Endothelial cell of umbilical vein (primary cell): ENCODE measurements around the gene TREML1. TPM values are rescaled to one million over a fixed set of nuclear protein-coding genes. Genes with fewer than 3 reads are reported as not detected.

ENCODE experiments used
- BruUV-seq: library from RNA; stranded (reverse); fragments of 400-500 nt; replicated peaks from 2 replicates; lab custom pipeline; 2021; lab: Mats Ljungman, UMichigan
- CTCF ChIA-PET: fragments of 300-600, 350-600 bp; sonication (Branson Sonifier 250); formaldehyde crosslinking; loops from one replicate; lab custom pipeline; 2021; ENCODE audit warnings: antibody characterized with exemption, inconsistent platforms; lab: Charles Lee
- POLR2A ChIA-PET: fragments of 300-600, 350-600 bp; sonication (Branson Sonifier 250); formaldehyde crosslinking; loops from one replicate; lab custom pipeline; 2021; ENCODE audit warnings: antibody characterized with exemption, inconsistent platforms; lab: Charles Lee
- DNase-seq: peaks from one replicate; pipeline ENCODE4 v3.0.0-alpha.2; 2011; ENCODE audit warnings: low read depth, low spot score
- FAIRE-seq: peaks from 2 replicates; lab custom pipeline; 2011; peaks lifted over from hg19 to GRCh38; lab: Jason Lieb, UNC
- H2AFZ ChIP-seq: 2 replicates; pipeline ENCODE4 v1.6.0; 2012; ENCODE audit warnings: low read depth, low read length, control low read depth, inconsistent platforms
- H3K27ac ChIP-seq: 2 replicates; pipeline ENCODE4 v1.5.1; 2011; ENCODE audit warnings: low read depth, mild to moderate bottlenecking, control low read depth, low read length, moderate library complexity; ENCODE audit not compliant: insufficient read depth
- H3K27me3 ChIP-seq, 2 experiments: 2 replicates each; pipeline versions ENCODE4 v1.6.0 to v1.6.1; 2011; ENCODE audit warnings: low read length in 2 of 2, mixed read lengths in 1 of 2; ENCODE audit not compliant: control insufficient read depth in 2 of 2, insufficient read depth in 2 of 2
- H3K36me3 ChIP-seq, 2 experiments: 2 replicates in 1 of 2; 3 replicates in 1 of 2; pipeline ENCODE4 v1.5.1; 2011; ENCODE audit warnings: low read length in 2 of 2, mild to moderate bottlenecking in 1 of 2, moderate library complexity in 1 of 2; ENCODE audit not compliant: control insufficient read depth in 2 of 2, insufficient read depth in 2 of 2; ENCODE audit errors: extremely low read depth in 1 of 2
- H3K4me1 ChIP-seq: 3 replicates; pipeline ENCODE4 v1.5.1; 2011; ENCODE audit warnings: mild to moderate bottlenecking, low read length; ENCODE audit not compliant: control insufficient read depth, insufficient read depth; ENCODE audit errors: extremely low read depth
- H3K4me2 ChIP-seq: 2 replicates; pipeline ENCODE4 v1.6.1; 2011; ENCODE audit warnings: low read length, control low read depth, mixed read lengths; ENCODE audit not compliant: insufficient read depth
- H3K4me3 ChIP-seq, 3 experiments: fragments of 200-600 bp in 1 of 3; sonication (generic), shearing (Covaris generic) in 1 of 3; replicated peaks in 1 of 3; 2 replicates each; pipeline ENCODE4 v1.5.1; 2011 to 2016; ENCODE audit warnings: control low read depth in 3 of 3, low read length in 3 of 3, mild to moderate bottlenecking in 2 of 3, inconsistent platforms in 1 of 3, low read depth in 1 of 3, moderate library complexity in 1 of 3; ENCODE audit not compliant: insufficient read depth in 1 of 3
- H3K79me2 ChIP-seq: 2 replicates; pipeline ENCODE4 v1.6.0; 2012; ENCODE audit warnings: low read length, inconsistent platforms; ENCODE audit not compliant: control insufficient read depth, insufficient read depth
- H3K9ac ChIP-seq: replicated peaks from 2 replicates; pipeline ENCODE3; 2011; ENCODE audit warnings: low read length, control low read depth; ENCODE audit not compliant: insufficient read depth; ENCODE audit errors: extremely low read depth
- H3K9me1 ChIP-seq: replicated peaks from 3 replicates; pipeline ENCODE4 v1.6.0; 2011; ENCODE audit warnings: mild to moderate bottlenecking, low read length; ENCODE audit not compliant: control insufficient read depth, insufficient read depth; ENCODE audit errors: extremely low read depth
- H3K9me3 ChIP-seq: replicated peaks from 2 replicates; pipeline ENCODE4 v1.5.1; 2012; ENCODE audit warnings: low read length, inconsistent platforms; ENCODE audit not compliant: control insufficient read depth, insufficient read depth
- H4K20me1 ChIP-seq: replicated peaks from 2 replicates; pipeline ENCODE3; 2011; ENCODE audit warnings: mild to moderate bottlenecking, low read length; ENCODE audit not compliant: control insufficient read depth, insufficient read depth; ENCODE audit errors: extremely low read depth
- CTCF ChIP-seq, 2 donors: IDR thresholded peaks; 1 replicate in 1 of 2; 2 replicates in 1 of 2; pipeline ENCODE4 v1.5.1; 2011; ENCODE audit warnings: low read length in 2 of 2, mild to moderate bottlenecking in 2 of 2, moderate library complexity in 2 of 2, control low read depth in 1 of 2, inconsistent platforms in 1 of 2, low read depth in 1 of 2; ENCODE audit not compliant: insufficient read depth in 1 of 2; ENCODE audit errors: extremely low read depth in 1 of 2
- EZH2 ChIP-seq: IDR thresholded peaks from 2 replicates; pipeline ENCODE4 v1.6.1; 2012; ENCODE audit warnings: borderline replicate concordance, low read depth, mild to moderate bottlenecking, moderate library complexity, low read length, inconsistent platforms; ENCODE audit not compliant: severe bottlenecking
- FOS ChIP-seq: IDR thresholded peaks from 2 replicates; pipeline ENCODE4 v1.6.1; 2011; ENCODE audit warnings: mild to moderate bottlenecking, low read length, moderate library complexity, borderline replicate concordance; ENCODE audit not compliant: insufficient read depth
- GATA2 ChIP-seq: IDR thresholded peaks from 2 replicates; pipeline ENCODE4 v1.7.0; 2011; ENCODE audit warnings: low read depth, mild to moderate bottlenecking, moderate library complexity, mixed read lengths, low read length; ENCODE audit not compliant: insufficient read length, insufficient read depth
- JUN ChIP-seq: IDR thresholded peaks from 2 replicates; pipeline ENCODE4 v1.6.1; 2011; ENCODE audit warnings: borderline replicate concordance, low read depth; ENCODE audit not compliant: insufficient read length, insufficient read depth
- MAX ChIP-seq: IDR thresholded peaks from 2 replicates; pipeline ENCODE4 v1.6.1; 2011; ENCODE audit not compliant: insufficient read depth, insufficient read length
- MYC ChIP-seq: IDR thresholded peaks from one replicate; pipeline ENCODE4 v1.6.1; 2011; ENCODE audit warnings: mild to moderate bottlenecking, low read depth, low read length
- POLR2A ChIP-seq: IDR thresholded peaks from 2 replicates; pipeline ENCODE4 v1.6.1; 2012; ENCODE audit warnings: low read depth, mild to moderate bottlenecking, control low read depth, low read length
- POLR2AphosphoS5 ChIP-seq: IDR thresholded peaks from 2 replicates; pipeline ENCODE4 v1.6.1; 2012; ENCODE audit warnings: low read depth, mild to moderate bottlenecking, control low read depth, low read length, moderate library complexity; ENCODE audit not compliant: insufficient read depth
- dilution Hi-C: fragments of 300-500 bp; cut with MboI; formaldehyde crosslinking; loops from one replicate; pipeline ENCODE4 v1.15.0; 2019; ENCODE audit warnings: low sequenced_read_pairs; ENCODE audit not compliant: extremely low pct_ligation_motif_present
- intact Hi-C: fragments of 100-400 bp; cut with micrococcal nuclease; formaldehyde crosslinking; loops from one replicate; pipeline ENCODE4 v1.10.0; 2022
- polyA plus RNA-seq, 4 experiments: library from polyadenylated mRNA; depleted of rRNA in 3 of 4; stranded (reverse) in 3 of 4; unstranded in 1 of 4; fragments of >200 nt; gene quantifications; 2 replicates each; pipeline versions ENCODE4 v1.2.1 to v1.2.3, GENCODE V29; 2011 to 2012; ENCODE audit warnings: missing spikeins in 1 of 4
- total RNA-seq: library from RNA; stranded (reverse); gene quantifications from 2 replicates; pipeline ENCODE4 v1.2.3, GENCODE V29; 2021

TREML1 gene
- total and polyA plus RNA-seq, 2 donors (not counting 3 experiments of a cell fraction or from before 2014, with no cell fraction given) = not detected

- CTCF ChIA-PET = interaction anchor here (1.2 to 2.2 kb wide), 2 partner anchors 10 to 20 kb away, joined by 4 to 8 read pairs; no protein-coding TSS in a partner anchor
- no peak for TF ChIP-seq CTCF (IDR thresholded peaks at IDR 0.05; ENCODE audit: extremely low read depth in 1 of 2, insufficient read depth in 1 of 2, low read depth in 1 of 2, low read length in 2 of 2)
- Histone ChIP-seq H4K20me1 (no peaks in the 10 kb centered on the region), H3K36me3 (no peaks in the 10 kb centered on the region), H2AFZ (no peak overlapping the region), H3K27me3 (peaks cover 2 to 3% of the 10 kb centered on the region in 2 experiments), H3K9me3 (no peaks in the 10 kb centered on the region), H3K27ac (no peak overlapping the region), H3K9ac (no peak overlapping the region), H3K79me2 (no peaks in the 10 kb centered on the region), H3K4me1 (no peaks in the 10 kb centered on the region), H3K9me1 (no peaks in the 10 kb centered on the region), H3K4me2 (no peak overlapping the region), H3K4me3 (no peak overlapping the region)
- no peak for DNase-seq
- intact Hi-C loops = no loop called here
- dilution Hi-C loops = no loop called here
- no TSS peak for BruUV-seq
- POLR2A ChIA-PET = no interaction called here
- no peak for FAIRE-seq
Measured at GRCh38 chr6:41201764-41202173, 47.6 kb upstream of the TREML1 start.

GRCh38 chr6:41200901-41201763, 47.0 kb upstream of the TREML1 start, which contains the start of gene TREML2:
TREML2 (minus strand) TSS chr6:41201149; CDS start chr6:41201008, 141 bp downstream.
- no peaks in the 10 kb centered on the region for H4K20me1 ChIP-seq
- FAIRE-seq (no peak), DNase-seq (no peak)
- peaks cover 3% of the 10 kb centered on the region in 2 experiments for H3K27me3 ChIP-seq
- H3K79me2 ChIP-seq = no peaks in the 10 kb centered on the region
- intact Hi-C loops (no loop called here), dilution Hi-C loops (no loop called here)
- H3K36me3 ChIP-seq = no peaks in the 10 kb centered on the region
- no peak within 1 kb of the TSS for H3K4me3 ChIP-seq
- H2AFZ ChIP-seq = no peak within 1 kb of the TSS
- no peak within 1 kb of the TSS for H3K4me2 ChIP-seq
- no peak within 1 kb of the TSS for H3K9ac ChIP-seq
- ChIA-PET POLR2A (no interaction called here), CTCF (interaction anchor here (1.1 to 1.2 kb wide), 2 partner anchors 9 to 13 kb away, joined by 4 read pairs; no protein-coding TSS in a partner anchor)
- TF ChIP-seq JUN (no peak), GATA2 (no peak), CTCF (IDR thresholded peaks at IDR 0.05; ENCODE audit: extremely low read depth in 1 of 2, insufficient read depth in 1 of 2, low read depth in 1 of 2, low read length in 2 of 2) (no peak), POLR2A (no peak), MYC (no peak), MAX (no peak), EZH2 (no peak), POLR2AphosphoS5 (no peak), FOS (no peak)
- no TSS peak for BruUV-seq
- H3K9me3 ChIP-seq = no peaks in the 10 kb centered on the region
- no peak within 1 kb of the TSS for H3K27ac ChIP-seq
- H3K4me1 ChIP-seq = no peaks in the 10 kb centered on the region
- H3K9me1 ChIP-seq = no peaks in the 10 kb centered on the region
